Measurements from ENCODE around the gene NOL6.

GRCh38 chr9:33473643-33474352 is at the start of gene NOL6:
- TF ChIP-seq CTCF (IDR thresholded peaks at IDR 0.05; ENCODE audit: borderline replicate concordance, extremely low read depth, low read length, poor library complexity, severe bottlenecking) (no peak), EZH2 (IDR thresholded peaks at IDR 0.05; ENCODE audit: borderline replicate concordance, low read depth, low read length, severe bottlenecking) (no peak)

Data from DND-41 (cell line).